ENCODE measurements around the gene DRC1.

Gene DRC1

GRCh38 chr2:26450031-26450635, 48.4 kb downstream of the DRC1 start:
- no peak for DNase-seq

- DNase-seq = no peak
Measured at GRCh38 chr2:26451700-26452099, 50.0 kb downstream of the DRC1 start.

- DNase-seq = no peak
Measured at GRCh38 chr2:26453421-26454329, 52.0 kb downstream of the DRC1 start.

GRCh38 chr2:26454561-26455001, 52.9 kb downstream of the DRC1 start:
- no peak for DNase-seq

- DNase-seq = no peak
Measured at GRCh38 chr2:26455037-26455669, 53.4 kb downstream of the DRC1 start.

GRCh38 chr2:26455670-26456439, 54.1 kb downstream of the DRC1 start:
- DNase-seq = no peak

- no peak for DNase-seq
Measured at GRCh38 chr2:26456440-26457250, 54.9 kb downstream of the DRC1 start.

GRCh38 chr2:26457251-26457666, 55.5 kb downstream of the DRC1 start:
- DNase-seq = no peak

- DNase-seq = no peak
Measured at GRCh38 chr2:26457695-26458364, 56.1 kb downstream of the DRC1 start.

- no peak for DNase-seq
Measured at GRCh38 chr2:26458365-26459042, 56.8 kb downstream of the DRC1 start.

- DNase-seq = no peak
Measured at GRCh38 chr2:26459991-26460612, 58.4 kb downstream of the DRC1 start.

GRCh38 chr2:26460613-26461031, 58.9 kb downstream of the DRC1 start:
- no peak for DNase-seq

- no peak for DNase-seq
Measured at GRCh38 chr2:26461601-26462023, 59.9 kb downstream of the DRC1 start.

- no peak for DNase-seq
Measured at GRCh38 chr2:26462100-26462499, 60.4 kb downstream of the DRC1 start.

- peak; percentile 7 for DNase-seq
Measured at GRCh38 chr2:26462511-26463243, 61.0 kb downstream of the DRC1 start.

GRCh38 chr2:26463244-26464192, 61.8 kb downstream of the DRC1 start:
- DNase-seq = no peak

GRCh38 chr2:26464390-26465265, 62.9 kb downstream of the DRC1 start:
- DNase-seq = no peak
